Endothelial cell of hepatic sinusoid (primary cell): ENCODE data around the gene IGLL1.
"Not testable (repeated sequence)": the region's sequence is repeated elsewhere in the genome, so short reads cannot be mapped to it uniquely, and the experiment has no call there.

Experiments
- in situ Hi-C: cut with HindIII; loops from 2 replicates; pipeline ENCODE4 v1.10.0; 2017; ENCODE audit warnings: low sequenced_read_pairs

IGLL1 gene

GRCh38 chr22:23564276-23564675, 15.8 kb downstream of the IGLL1 start:
- in situ Hi-C loops, result no loop called here

- in situ Hi-C loops, result no loop called here
Measured at GRCh38 chr22:23563111-23563510, 17.0 kb downstream of the IGLL1 start.

GRCh38 chr22:23562186-23562585, 17.9 kb downstream of the IGLL1 start:
- in situ Hi-C loops, result no loop called here

GRCh38 chr22:23561025-23561510, 19.0 kb downstream of the IGLL1 start:
- in situ Hi-C loops, result not testable (repeated sequence)

GRCh38 chr22:23560215-23560614, 19.9 kb downstream of the IGLL1 start:
- in situ Hi-C loops, result not testable (repeated sequence)

- in situ Hi-C loops, result no loop called here
Measured at GRCh38 chr22:23557467-23557866, 22.6 kb downstream of the IGLL1 start.

- in situ Hi-C loops, result no loop called here
Measured at GRCh38 chr22:23557036-23557435, 23.1 kb downstream of the IGLL1 start.

GRCh38 chr22:23556026-23556620, 24.0 kb downstream of the IGLL1 start:
- in situ Hi-C loops, result no loop called here

- in situ Hi-C loops, result no loop called here
Measured at GRCh38 chr22:23555118-23555517, 25.0 kb downstream of the IGLL1 start.

- in situ Hi-C loops, result no loop called here
Measured at GRCh38 chr22:23553924-23554870, 25.9 kb downstream of the IGLL1 start.

- in situ Hi-C loops, result no loop called here
Measured at GRCh38 chr22:23553438-23553837, 26.7 kb downstream of the IGLL1 start.

- in situ Hi-C loops, result no loop called here
Measured at GRCh38 chr22:23552573-23552972, 27.5 kb downstream of the IGLL1 start.

GRCh38 chr22:23551385-23551784, 28.7 kb downstream of the IGLL1 start:
- in situ Hi-C loops, result no loop called here

GRCh38 chr22:23550049-23550650, 29.9 kb downstream of the IGLL1 start:
- in situ Hi-C loops, result no loop called here

- in situ Hi-C loops, result no loop called here
Measured at GRCh38 chr22:23549198-23549595, 30.9 kb downstream of the IGLL1 start.

- in situ Hi-C loops, result no loop called here
Measured at GRCh38 chr22:23548501-23549197, 31.4 kb downstream of the IGLL1 start.

GRCh38 chr22:23547818-23548500, 32.1 kb downstream of the IGLL1 start:
- in situ Hi-C loops, result no loop called here

- in situ Hi-C loops, result not testable (repeated sequence)
Measured at GRCh38 chr22:23547382-23547781, 32.7 kb downstream of the IGLL1 start.

- in situ Hi-C loops, result no loop called here
Measured at GRCh38 chr22:23544852-23545251, 35.2 kb downstream of the IGLL1 start.

- in situ Hi-C loops, result not testable (repeated sequence)
Measured at GRCh38 chr22:23543506-23544000, 36.5 kb downstream of the IGLL1 start.
